Kidney (tissue), 14 donors: ENCODE measurements around the gene MCF2L. TPM values are rescaled to one million over a fixed set of nuclear protein-coding genes. Genes with fewer than 3 reads are reported as not detected.

ENCODE experiments used
- DNase-seq, 5 donors: peaks; one replicate each; pipeline ENCODE4 v3.0.0-alpha.2; 2013 to 2020
- FAIRE-seq: peaks from 2 replicates; lab custom pipeline; 2012; peaks lifted over from hg19 to GRCh38; lab: Jason Lieb, UNC
- H3K27ac ChIP-seq, 2 donors: one replicate each; pipeline ENCODE4 v1.7.0; 2013; ENCODE audit warnings: low read depth in 2 of 2, low read length in 2 of 2, inconsistent platforms in 1 of 2
- H3K27me3 ChIP-seq: one replicate; pipeline ENCODE4 v1.7.1; 2013; ENCODE audit warnings: low read length, inconsistent platforms; ENCODE audit not compliant: control insufficient read depth, insufficient read depth
- H3K36me3 ChIP-seq, 3 donors: one replicate each; pipeline versions ENCODE4 v1.7.0 to v1.7.1; 2013; ENCODE audit warnings: low read length in 3 of 3, control low read depth in 1 of 3, inconsistent platforms in 1 of 3; ENCODE audit not compliant: insufficient read depth in 3 of 3, control insufficient read depth in 2 of 3
- H3K4me1 ChIP-seq, 3 donors: one replicate each; pipeline versions ENCODE4 v1.7.0 to v1.7.1; 2013; ENCODE audit warnings: low read length in 3 of 3, inconsistent platforms in 1 of 3, low read depth in 1 of 3; ENCODE audit not compliant: control insufficient read depth in 2 of 3, insufficient read depth in 2 of 3
- H3K4me3 ChIP-seq, 3 donors: one replicate each; pipeline versions ENCODE4 v1.7.0 to v1.8.1; 2013; ENCODE audit warnings: low read length in 3 of 3, control low read depth in 1 of 3, inconsistent platforms in 1 of 3
- H3K9ac ChIP-seq, 3 donors: one replicate each; pipeline versions ENCODE4 v1.7.0 to v1.7.1; 2013; ENCODE audit warnings: low read length in 3 of 3, control low read depth in 1 of 3, inconsistent platforms in 1 of 3
- H3K9me3 ChIP-seq, 3 donors: one replicate each; pipeline versions ENCODE4 v1.7.0 to v1.7.1; 2013; ENCODE audit warnings: low read length in 3 of 3, control low read depth in 1 of 3, inconsistent platforms in 1 of 3; ENCODE audit not compliant: control insufficient read depth in 2 of 3, insufficient read depth in 1 of 3
- intact Hi-C: fragments of 100-400 bp; cut with DNase I; formaldehyde crosslinking; loops from one replicate; pipeline ENCODE4 v1.11.1; 2022
- polyA plus RNA-seq: library from polyadenylated mRNA; stranded (reverse); fragments of 350-450 nt; fragmentation: Illumina TruSeq; extraction: RNeasy Lipid Tissue Mini Kit (QIAGEN cat#74804); gene quantifications from one replicate; pipeline ENCODE4 v1.2.3, GENCODE V29; 2014; ENCODE audit warnings: low read depth, low replicate concordance; ENCODE audit not compliant: insufficient read depth
- total RNA-seq: library from RNA; stranded (reverse); fragmentation: NEBNext Ultra II Directional; extraction: Animal tissue kit (Norgen Biotek cat#: 25700); gene quantifications from one replicate; pipeline ENCODE4 v1.2.1, GENCODE V29; 2021
- TF ChIP-seq, protein P1 (sequence below): IDR thresholded peaks from 3 replicates; pipeline ENCODE4 v1.5.1; 2012; ENCODE audit warnings: mild to moderate bottlenecking, moderate library complexity, borderline replicate concordance; ENCODE audit not compliant: insufficient read depth; ENCODE audit errors: extremely low read depth
- donor health status: control.
- donor health status: control.
- donor health status: control.
- donor health status: control.
- donor health status: control.
- donor health status: DM: yes; HTN: yes; CAD: no.
- donor health status: Normal renal cell carcinoma (clear cell type).

MCF2L gene
- total and polyA plus RNA-seq, 2 donors from 2014 or later: 12.1 to 61.9 TPM

DNA sequence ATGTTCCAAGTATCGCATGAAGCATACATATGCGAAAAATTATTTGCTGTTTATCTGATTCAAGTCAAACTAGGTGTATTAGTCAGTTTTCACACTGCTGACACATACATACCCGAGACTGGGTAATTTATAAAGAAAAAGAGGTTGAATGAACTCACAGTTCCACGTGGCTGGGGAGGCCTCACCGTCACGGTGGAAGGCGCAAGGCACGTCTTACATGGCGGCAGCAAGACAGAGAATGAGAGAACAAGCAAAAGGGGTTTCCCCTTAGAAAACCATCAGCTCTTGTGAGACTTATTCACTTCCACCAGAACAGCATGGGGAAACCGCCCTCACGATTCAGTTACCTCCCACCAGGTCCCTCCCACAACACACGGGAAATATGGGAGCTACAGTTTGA lies 176.5 kb downstream of the MCF2L start:
- H3K27me3 ChIP-seq: no peaks in the 10 kb centered on the region
- FAIRE-seq: no peak
- TF ChIP-seq, protein P1, sequence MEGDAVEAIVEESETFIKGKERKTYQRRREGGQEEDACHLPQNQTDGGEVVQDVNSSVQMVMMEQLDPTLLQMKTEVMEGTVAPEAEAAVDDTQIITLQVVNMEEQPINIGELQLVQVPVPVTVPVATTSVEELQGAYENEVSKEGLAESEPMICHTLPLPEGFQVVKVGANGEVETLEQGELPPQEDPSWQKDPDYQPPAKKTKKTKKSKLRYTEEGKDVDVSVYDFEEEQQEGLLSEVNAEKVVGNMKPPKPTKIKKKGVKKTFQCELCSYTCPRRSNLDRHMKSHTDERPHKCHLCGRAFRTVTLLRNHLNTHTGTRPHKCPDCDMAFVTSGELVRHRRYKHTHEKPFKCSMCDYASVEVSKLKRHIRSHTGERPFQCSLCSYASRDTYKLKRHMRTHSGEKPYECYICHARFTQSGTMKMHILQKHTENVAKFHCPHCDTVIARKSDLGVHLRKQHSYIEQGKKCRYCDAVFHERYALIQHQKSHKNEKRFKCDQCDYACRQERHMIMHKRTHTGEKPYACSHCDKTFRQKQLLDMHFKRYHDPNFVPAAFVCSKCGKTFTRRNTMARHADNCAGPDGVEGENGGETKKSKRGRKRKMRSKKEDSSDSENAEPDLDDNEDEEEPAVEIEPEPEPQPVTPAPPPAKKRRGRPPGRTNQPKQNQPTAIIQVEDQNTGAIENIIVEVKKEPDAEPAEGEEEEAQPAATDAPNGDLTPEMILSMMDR: no peak
- DNase-seq: no peak
- H3K9ac ChIP-seq: no peak overlapping the region
- H3K36me3 ChIP-seq: no peaks in the 10 kb centered on the region
- no peak overlapping the region for H3K27ac ChIP-seq
- no peaks in the 10 kb centered on the region for H3K4me1 ChIP-seq
- H3K9me3 ChIP-seq: no peaks in the 10 kb centered on the region
- intact Hi-C loops: no loop called here
- H3K4me3 ChIP-seq: no peak overlapping the region

DNA sequence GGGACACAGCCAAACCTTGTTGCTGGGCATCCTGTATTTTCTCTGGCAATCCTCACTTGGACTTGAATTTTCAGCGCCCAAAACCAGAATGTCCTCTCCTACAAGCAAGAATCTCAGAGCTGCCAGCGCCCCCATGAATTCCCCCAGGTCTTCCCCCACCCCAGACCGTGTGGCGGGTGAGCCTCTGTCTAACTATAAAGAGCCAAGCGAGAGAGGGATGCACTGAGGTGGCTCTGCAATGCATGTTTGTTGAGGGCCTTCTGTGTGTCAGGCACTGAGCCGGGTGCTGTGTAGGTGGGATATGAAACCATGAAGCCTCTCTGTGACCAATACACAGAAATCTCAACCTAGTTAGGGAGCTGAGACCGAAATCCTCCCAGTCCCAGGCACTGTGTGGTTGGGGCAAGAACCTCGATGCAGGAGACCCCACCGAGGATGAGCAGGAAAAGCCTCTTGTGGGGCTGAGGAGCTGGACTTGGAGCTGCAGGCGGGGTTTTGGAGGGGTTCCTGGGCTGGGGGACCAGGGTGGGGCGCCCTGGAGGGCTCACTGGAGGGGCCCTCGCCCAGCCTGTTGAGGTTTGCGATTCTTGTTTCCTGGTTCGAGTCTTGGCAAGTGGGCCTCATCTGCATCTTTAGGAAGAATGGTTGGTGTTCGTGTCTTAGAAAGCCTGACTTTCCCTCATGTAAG lies 177.0 kb downstream of the MCF2L start:
- FAIRE-seq: no peak
- no peaks in the 10 kb centered on the region for H3K27me3 ChIP-seq
- intact Hi-C loops: no loop called here

DNA sequence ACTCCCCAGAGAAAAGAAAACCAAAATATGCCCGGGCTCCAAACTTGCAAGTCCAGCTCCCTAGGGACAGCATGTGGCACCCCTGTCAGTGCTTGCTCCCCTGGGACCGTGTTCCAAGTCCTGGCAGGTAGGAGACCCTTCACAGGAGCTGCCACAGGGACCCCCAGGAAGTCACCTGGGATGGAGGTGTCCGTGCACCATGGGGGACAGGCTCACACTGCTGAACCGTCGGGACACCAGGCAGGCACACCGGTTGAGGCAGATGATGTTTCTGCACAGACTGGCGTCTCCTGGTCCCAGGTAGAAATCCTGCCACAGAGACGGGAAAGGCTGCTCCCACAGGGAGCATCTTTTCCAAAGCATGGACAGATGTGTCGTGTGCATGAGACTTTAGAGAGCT lies 177.7 kb downstream of the MCF2L start:
- FAIRE-seq: no peak
- no peak for DNase-seq
- intact Hi-C loops: no loop called here

More for the DNA sequence above, 177.0 kb downstream of the MCF2L start:
- no peak overlapping the region for H3K9ac ChIP-seq
- H3K9me3 ChIP-seq: no peaks in the 10 kb centered on the region
- H3K36me3 ChIP-seq: no peaks in the 10 kb centered on the region
- H3K4me3 ChIP-seq: no peak overlapping the region
- no peak overlapping the region for H3K27ac ChIP-seq
- no peak for DNase-seq
- TF ChIP-seq, protein P1: no peak
- no peaks in the 10 kb centered on the region for H3K4me1 ChIP-seq

More for the DNA sequence above, 177.7 kb downstream of the MCF2L start:
- Histone ChIP-seq H3K9ac (no peak overlapping the region), H3K4me1 (peaks cover 0 to 2% (median 0%) of the 10 kb centered on the region in 3 donors), H3K9me3 (no peaks in the 10 kb centered on the region), H3K36me3 (no peaks in the 10 kb centered on the region), H3K27ac (no peak overlapping the region), H3K4me3 (no peak overlapping the region), H3K27me3 (no peaks in the 10 kb centered on the region)
- TF ChIP-seq, protein P1: no peak
